Measurements from ENCODE around the gene EZR.

Gene EZR

DNA sequence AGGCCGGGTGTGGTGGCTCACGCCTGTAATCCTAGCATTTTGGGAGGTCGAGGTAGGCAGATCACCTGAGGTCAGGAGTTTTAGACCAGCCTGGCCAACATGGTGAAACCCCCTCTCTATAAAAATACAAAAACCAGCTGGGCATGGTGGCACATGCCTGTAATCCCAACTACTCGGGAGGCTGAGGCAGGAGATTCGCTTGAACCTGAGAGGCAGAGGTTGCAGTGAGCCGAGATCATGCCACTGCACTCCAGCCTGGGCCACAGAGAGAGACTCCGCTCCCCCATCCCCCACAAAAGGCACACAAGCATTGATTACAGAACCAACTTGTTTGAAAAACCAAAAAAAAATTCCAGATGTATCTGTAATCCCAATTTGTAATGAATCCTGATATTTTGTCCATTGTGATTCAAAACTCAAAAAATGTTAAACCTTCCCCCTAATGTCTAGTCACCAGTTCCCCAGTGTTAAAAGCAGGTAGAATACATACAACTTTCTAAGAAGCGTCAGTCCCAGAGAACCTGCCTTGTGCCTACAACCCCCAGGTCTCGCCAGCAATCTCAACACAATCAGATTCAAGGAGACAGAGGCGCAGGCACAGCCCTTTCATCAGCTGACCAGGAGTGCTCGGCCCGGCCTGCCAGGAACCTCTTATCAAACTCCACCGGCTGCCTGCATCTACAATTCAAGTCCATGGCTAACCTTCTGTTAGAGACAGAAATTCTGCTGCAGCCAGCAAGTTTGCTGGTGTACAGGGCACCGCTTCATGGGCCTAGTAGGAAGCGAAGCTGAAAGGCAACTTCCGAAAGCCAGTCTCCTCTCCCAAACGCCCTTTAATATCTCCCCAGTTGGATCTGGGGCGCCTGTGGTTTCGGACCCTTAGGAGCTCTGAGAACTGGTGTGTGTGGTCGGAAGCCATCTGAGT lies 2.1 kb downstream of the EZR start:
- DNase-seq = no peak

DNA sequence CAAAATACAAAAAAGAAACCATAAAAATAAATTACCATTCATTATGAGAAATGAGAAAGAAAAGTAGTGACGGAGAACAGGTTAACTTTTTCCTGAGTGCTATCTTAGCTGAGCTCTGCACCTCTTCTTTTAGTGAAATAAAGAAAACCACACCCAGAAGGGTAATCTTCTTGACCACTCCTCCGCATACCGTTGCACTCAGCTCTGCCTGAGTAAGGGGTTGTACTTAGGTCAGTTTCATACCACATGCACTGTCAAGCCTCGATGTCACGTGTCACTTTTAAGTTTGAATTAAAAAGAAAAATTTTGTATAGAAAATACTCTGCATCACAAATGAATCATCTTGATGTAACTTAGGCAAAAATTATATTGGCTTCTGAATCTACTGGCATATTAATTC lies 2.8 kb downstream of the EZR start:
- no peak for DNase-seq

DNA sequence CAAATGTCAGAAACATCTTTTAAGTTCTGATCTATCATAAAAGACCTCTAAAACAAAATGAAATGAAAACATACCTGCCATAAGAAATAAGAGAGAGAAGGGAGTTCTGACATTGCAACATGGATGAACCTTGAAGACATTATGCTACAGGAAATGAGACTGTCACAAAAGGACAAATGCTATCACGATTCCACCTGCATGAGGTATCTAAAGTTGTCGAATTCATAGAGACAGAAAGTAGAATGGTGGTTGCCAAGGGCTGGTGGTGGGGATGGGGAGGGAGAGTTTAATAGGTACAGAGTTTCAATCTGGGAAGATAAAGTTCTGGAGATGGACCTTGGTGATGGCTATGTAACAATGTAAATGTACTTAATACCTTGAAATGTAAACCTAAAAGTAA lies 3.3 kb downstream of the EZR start:
- no peak for DNase-seq

DNA sequence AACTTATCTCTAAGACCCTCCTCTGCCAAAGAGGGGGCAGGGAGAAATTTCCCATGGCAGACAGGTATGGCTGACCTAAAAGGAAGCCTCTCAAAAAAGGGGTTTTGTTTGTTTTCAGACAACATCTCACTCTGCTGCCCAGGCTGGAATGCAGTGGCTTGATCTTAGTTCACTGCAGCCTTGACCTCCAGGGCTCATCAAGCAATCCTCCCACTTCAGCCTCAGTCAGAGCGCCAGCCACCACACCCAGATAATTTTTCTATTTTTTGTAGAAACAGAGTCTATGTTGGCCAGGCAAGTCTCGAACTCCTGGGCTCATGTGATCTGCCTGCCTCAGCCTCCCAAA lies 3.8 kb downstream of the EZR start:
- no peak for DNase-seq

DNA sequence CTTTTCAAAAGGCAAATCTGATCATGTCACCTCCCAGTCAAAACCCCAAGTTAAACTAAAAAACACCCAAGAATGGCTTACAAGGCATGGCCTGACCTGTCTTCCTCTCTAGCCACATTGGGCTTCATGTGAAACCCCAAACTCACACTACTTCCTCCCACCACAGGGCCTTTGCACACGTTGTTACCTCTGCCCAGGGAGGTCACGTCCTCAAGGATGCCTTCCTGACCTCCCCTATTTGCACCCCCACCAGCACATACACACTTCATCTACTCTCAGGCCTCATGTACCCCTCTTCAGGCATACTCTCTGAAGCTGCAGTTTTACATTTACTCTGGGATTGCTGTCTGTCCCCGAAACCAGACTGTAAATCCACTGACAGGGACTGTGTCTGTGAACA lies 6.1 kb downstream of the EZR start:
- no peak for DNase-seq

DNA sequence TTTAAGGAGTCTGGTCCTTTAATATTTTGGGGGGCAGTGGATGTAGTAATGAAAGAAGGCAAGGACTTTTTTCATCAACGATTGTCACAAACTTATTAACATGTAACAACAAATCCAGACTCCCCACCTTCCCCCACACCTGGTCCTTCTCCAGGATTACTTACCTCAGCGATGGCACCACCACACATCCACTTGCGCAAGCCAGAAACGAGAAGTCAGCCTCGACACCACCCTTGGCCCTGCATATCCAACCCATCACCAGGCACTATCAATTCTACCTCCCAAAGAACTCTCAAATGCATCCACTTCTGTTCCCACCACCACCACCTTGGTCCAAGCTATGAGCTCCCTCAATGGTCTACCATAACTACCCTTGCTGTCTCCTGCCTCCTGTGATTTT lies 6.6 kb downstream of the EZR start:
- no peak for DNase-seq

DNA sequence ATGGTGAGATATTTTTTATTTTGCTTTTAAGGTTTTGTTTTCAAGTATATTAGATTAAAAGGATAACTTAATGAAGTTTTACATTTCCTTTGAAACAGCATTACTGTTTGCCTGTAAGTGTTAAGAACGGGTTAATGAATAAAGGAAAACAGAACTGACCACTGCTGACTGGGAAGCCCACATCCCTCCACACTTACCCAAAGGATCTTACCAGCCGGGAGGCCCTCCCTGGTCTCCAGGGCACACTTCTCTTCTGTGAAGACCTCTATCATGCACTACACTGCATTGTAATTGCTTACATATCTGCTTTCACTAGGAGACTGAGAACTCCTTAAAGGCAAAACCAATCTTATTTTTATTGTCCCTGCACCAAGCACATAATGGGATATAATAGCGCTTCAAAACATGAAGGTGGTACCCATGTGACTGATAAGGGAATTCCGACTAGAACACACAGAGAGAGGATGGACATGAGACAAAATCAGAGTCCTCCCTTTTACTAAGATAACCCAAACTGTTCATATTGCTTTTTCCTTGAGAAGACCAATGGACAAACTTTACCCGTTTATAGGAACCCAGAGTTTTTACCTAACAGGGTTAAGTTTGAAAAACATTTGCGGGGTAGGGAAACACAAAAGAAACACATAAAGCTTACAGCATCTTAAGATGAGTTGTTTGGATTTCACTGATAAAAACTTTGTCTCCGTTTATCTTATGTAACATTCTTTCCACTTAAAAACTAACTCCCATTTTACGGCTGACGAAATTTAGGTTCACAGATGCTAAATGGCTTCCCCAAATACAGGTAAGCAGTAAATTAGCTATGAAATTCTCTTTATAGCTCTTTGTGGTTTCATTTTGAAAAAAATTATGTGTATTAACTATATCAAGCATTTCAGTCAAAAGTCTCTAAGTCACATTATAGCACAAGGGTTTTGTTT lies 8.7 kb downstream of the EZR start:
- no peak for DNase-seq

DNA sequence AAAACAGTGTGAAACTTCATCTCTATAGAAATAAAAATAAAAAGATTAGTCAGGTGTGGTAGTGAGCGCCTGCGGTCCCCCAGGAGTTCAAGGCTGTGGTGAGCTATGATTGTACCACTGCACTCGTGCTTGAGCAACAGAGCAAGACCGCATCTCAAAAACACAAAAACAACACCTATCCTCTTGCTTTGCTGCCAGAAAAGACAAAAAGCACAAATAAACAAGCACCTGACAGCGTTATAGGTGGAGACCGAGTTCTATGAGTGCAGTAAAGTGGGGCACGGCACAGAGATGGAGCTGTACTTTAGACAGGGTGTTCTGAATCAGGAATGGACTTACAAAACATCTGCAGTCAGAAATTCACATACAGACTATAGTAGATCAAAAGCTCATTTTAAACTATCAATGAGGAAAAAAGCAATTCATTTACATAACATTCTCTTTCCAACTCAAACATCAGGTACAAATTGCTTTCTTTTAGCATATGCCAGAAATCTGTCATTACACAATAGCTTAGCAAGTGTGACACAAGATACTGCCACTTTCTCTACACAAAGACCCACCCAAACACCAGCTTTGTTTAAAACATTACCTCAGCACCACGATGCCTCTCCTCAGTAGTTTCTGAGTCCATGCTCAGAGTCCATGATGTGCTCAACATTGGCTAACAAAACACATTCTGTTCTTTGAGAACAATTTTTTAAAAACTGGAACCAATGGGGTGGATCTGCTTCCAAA lies 10.1 kb downstream of the EZR start:
- no peak for DNase-seq

DNA sequence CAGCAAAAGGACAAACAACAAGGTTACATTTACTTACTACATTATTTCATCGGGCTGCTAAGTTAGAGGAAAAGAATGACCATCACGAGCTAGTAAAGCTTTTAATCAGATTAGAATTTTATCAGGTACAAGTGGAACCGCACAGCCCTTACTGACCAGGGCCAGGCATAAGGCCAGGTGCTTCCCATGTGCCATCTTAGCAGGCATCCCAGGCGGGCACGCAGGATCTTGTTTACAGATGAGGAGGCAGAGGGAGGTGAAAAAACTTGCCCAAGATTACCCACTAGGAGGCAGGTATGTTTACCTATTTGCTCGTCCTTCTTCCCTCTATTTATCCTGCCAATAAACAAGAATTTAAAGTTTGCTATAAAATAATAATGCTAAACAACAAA lies 10.7 kb downstream of the EZR start:
- DNase-seq = no peak

DNA sequence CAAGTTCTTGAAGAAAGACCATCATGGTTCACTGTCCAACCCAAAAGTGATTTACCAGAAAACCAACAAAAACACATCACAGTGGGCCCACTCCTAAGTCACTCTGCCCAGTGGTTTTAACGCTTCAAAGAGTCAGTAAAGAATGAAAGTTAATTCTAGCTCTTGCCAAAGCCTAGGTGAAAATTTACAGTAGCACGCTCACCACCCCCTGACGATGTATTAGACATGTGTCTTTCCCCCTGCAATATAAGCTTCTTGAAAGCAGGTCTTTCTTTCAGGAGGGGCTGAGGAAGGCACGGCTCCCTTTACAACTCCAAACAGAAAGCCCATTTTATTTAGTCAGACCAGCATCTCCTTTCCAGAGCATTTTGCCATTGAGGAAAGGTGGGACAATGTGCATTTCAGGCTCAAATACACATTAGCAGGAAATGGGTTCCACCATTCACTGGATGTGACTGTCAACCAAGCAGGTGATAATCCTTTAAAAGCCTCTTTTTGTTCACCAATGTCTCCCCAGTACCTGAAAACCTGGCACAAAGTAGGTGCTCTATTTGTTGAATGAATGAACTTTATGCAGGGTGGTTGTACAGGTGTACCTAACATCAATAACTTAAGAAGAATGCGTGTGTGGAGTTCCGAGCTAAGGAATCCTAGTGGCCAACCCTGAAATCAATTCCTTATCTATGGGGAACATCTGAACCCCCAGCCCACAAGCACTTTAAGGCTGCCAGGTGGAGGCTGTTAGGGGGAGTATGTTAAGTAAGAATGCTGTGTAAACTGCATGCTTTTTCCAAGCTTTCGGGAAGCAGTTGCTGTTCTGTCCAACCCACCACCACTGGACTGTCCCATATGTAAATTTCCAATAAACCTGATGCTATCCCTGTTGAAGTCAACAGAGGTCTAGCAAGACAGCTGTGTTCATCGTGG lies 11.4 kb downstream of the EZR start:
- no peak for DNase-seq

DNA sequence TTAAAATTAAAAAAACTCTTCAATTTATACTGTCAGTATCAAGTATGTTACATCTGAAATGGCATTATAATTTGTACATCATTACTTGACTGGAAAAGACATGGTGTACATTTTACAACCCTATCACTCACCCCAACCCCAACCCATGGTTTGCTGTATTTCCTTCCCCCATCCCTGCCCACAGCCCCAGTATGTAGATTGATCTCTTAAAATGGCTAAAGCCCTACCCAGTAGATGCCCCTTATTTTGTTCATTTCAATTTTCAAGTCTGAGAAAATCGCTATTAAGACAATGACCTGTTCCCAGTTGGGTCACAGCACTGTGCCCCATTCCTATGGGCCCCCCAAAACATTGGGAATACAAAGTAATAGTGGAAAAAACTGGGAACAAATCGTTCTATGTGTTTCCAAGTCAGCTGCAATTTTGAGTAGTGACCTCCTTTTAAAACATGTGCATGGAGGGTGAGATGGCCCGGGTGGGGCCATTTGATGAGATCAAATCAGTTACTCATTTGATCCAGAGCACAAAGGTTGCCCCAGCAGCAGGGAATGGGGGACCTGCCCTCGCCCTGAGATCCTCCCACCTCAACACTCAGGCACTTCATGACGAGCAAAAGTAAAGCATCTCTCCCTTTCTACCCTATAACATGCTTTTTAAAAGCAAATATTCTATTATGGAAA lies 13.3 kb downstream of the EZR start:
- DNase-seq = no peak

DNA sequence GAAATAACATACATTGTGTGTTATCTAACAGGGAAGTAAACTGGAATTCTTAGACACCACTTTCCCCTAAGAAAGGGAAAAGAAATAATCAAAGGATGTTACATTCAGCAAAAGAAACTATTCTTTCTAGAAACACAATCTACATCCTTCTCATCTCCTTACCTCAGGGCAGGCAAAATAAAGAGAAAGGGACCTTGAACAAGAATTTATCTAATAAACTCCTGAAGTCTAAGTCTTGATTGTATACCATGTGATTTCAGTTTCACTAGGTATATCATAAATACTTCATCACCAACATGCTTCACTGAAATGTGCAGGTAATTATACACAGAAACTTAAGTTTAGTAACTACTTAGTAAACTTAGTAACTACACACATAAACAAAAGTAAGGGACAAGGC lies 15.0 kb downstream of the EZR start:
- no peak for DNase-seq

DNA sequence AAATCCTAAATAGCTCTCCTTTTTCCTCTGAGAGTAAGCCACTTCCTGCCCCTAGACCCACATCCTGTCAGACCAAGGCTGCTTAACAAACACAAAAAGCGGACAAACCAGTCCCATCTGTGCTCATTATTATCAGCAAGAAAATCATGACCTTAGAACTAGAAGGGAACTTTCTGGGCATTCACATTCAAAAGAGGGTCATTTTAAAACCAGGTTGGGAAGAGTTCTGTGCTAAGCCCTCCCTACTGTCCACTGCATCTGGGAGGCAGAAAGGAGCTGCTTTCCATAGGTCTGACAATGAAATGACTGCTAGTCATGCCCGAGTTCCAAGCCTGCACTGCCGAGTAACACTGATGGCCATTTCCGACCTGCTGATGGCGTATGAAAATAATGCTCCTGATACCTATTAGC lies 15.4 kb downstream of the EZR start:
- DNase-seq = no peak

DNA sequence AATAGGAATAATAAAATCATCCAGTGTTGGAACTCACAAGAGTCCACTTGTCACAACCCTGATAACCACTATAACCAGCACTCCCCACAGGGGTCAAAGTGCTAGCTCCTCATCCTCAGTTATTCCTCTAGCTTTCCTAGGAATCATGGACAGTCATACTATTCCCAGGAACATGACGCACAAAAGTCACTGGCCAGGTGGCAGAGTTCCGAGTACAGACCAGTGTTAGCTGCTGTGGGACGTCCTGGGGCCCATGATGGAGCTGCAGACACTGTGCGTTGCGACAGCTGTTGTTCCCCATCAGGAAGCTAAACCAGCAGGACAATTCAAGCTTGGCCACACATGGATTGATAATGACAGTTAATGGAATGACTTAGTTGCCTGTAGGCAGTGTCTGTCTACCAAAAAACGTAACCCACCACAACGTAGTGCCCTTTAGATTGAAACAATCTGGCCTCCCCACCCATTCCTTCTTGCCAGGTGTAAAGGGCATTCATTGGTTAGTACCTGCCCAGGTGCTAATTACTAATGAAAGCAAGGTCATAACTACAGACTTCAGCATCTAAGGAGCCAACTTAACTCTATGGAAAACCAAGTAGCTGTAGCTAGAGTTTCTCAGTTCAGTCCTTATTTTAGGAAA lies 17.4 kb downstream of the EZR start:
- no peak for DNase-seq

DNA sequence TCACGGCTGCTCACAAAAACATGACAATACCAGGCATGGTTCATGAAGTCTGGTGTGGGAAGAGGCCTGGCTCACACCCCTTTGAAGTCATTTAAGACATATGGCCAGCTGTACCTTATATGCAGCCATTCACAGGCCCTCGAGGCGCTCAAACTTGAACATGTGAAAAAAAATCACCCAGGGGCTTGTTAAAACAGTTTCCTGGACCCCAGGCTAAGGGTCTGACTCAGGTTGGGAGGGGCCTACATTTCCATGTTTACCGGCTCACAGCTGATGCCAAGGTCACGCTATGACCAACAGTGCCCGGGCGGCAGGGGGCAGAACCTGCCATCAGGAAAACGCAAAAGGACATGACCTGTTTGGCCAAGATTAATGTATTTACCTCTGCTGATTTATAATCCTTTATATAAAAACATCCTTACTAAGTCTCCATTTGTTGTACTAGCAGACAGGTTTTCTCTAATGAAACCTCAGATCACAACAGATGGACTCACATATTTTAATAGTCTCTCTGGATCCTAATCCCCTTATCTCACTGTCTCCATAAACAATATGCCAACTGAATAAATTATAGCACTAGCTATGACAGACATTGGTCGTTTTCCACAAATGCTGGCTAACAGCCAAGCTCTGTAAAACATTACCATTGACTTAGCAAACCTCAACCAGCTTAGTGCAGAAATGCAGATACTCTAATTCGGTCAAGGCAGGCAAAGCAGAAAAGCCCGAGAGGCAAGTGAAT lies 19.9 kb downstream of the EZR start:
- DNase-seq = no peak

DNA sequence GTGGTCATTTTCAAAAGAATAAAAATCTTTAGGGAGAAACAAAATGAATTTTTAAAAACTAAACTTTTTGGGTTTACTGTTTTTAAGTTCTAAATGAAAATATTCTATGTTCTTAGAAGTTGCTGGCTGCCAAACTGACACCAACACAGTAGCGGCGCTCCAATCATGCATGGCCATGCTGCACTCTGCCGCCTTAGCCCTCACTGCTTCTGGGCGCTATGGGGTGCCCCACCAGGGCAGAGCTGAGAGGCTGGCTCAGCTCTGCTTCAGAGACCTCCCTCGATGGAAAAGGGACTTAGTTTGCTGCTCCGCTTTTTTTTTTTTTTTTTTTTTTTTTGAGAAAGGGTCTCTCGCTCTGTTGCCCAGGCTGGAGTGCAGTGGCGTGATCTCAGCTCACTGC lies 20.9 kb downstream of the EZR start:
- no peak for DNase-seq

DNA sequence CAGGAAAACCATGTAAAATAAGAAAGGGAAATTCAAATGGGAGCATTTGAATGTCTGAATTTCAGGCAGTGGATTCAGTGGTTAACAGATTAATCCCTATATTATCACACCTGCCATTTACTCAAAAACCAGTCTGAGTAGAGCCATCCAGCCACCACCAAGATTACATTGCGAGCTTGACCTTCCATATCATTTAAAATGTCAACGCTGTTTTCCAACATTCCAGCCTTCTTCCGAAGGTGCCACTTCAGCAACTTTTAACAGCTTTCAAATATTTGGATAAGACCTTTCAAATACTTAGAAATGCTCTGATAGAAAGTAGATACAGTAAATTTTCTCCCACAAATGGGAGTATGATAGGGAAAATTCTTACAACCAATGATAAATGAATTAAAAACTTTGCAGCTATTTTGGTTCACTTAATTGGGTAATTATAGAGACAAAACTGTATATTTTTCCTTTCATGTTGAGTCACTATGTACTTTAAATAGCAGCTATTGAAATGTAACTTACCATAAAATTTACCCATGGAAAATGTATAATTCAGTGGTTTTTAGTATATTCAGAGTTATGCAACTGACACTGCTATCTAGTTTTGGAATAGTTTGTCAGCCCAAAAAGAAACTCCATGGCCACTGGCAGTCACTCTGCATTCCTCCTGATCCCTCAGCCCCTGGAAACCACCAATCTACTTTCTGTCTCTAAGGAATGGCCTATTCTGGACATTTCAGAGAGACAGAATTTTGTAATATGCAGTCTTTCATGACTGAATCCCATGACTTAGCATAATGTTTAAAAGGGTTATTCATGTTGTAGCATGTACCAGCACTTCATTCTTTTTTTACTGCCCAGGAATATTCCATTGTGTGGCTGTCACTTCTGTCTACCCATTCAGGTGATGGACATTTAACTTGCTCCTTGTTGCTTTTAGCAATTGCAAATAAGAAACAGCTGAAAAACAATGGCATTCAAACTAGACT lies 21.5 kb downstream of the EZR start:
- DNase-seq = no peak

DNA sequence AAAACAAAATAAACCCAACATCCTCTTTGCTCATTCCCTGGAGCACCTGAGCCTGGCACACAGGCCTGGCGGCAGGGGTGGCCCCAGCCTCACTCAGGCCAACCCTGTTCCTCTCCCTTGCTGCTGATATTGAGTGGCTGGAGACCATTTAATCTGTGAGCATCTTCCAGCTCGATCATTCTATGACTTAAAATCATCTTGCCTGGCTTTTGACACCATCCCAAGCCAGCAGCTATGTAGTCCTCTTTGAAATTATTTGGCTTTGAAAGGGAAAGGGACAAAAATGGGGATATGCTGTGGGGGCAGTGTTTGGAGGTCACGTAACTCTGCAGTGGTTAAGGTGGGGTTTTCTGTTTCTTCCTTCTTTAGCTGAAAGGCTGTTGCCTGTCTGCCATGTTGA lies 22.8 kb downstream of the EZR start:
- no peak for DNase-seq

DNA sequence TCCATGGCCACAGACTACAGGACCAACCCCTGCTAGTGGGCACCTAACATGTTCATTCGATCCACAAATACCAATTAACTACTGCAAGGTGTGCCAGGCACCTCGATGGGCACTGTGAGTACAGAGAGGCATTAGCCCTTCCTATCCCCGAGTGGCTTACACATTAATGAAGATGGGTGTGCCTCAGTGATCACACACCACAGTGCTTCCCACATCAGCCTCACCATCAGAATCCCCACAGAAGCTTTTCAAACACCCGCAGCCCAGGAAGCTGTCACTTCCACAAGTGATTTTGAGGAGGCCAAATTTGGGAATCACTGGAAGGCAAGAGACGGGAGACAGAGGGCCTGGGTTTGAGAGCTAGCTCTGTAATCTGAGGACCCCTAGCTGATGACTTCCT lies 23.7 kb downstream of the EZR start:
- no peak for DNase-seq
